Measurements from ENCODE around the gene MRPL1. TPM values are rescaled to one million over a fixed set of nuclear protein-coding genes. Genes with fewer than 3 reads are reported as not detected.
A peak's percentile ranks its signal among the peaks of the same experiment; 100 is the strongest.
"Not testable (repeated sequence)": the region's sequence is repeated elsewhere in the genome, so short reads cannot be mapped to it uniquely, and the experiment has no call there.

Gene MRPL1
- total RNA-seq, 1 donor = 36.7 TPM

- no peak for DNase-seq (ENCODE audit: low read depth)
- TF ChIP-seq CTCF (IDR thresholded peaks at IDR 0.05; ENCODE audit: insufficient read depth, low read length) = no peak
- no peak overlapping the region for H3K4me3 ChIP-seq (ENCODE audit: low read depth, low read length)
These were observed 89.8 kb downstream of the MRPL1 start for GRCh38 chr4:77952457-77952856.

- DNase-seq (ENCODE audit: low read depth) = no peak
- H3K4me3 ChIP-seq (ENCODE audit: low read depth, low read length) = no peak overlapping the region
- no peak for TF ChIP-seq CTCF (IDR thresholded peaks at IDR 0.05; ENCODE audit: insufficient read depth, low read length)
These were observed 92.1 kb downstream of the MRPL1 start for GRCh38 chr4:77954690-77955089.

- TF ChIP-seq CTCF (IDR thresholded peaks at IDR 0.05; ENCODE audit: insufficient read depth, low read length) = no peak
- DNase-seq (ENCODE audit: low read depth) = no peak
These were observed 94.3 kb downstream of the MRPL1 start for GRCh38 chr4:77956917-77957316.

GRCh38 chr4:77958897-77959296, 96.3 kb downstream of the MRPL1 start:
- no peak overlapping the region for H3K4me3 ChIP-seq (ENCODE audit: low read depth, low read length)
- TF ChIP-seq CTCF (IDR thresholded peaks at IDR 0.05; ENCODE audit: insufficient read depth, low read length) = no peak
- DNase-seq (ENCODE audit: low read depth) = no peak

More at GRCh38 chr4:77956917-77957316, 94.3 kb downstream of the MRPL1 start:
- no peak overlapping the region for H3K4me3 ChIP-seq (ENCODE audit: low read depth, low read length)

- no peak overlapping the region for H3K4me3 ChIP-seq (ENCODE audit: low read depth, low read length)
- peak; percentile 62 for TF ChIP-seq CTCF (IDR thresholded peaks at IDR 0.05; ENCODE audit: insufficient read depth, low read length)
- peak; percentile 83 for DNase-seq (ENCODE audit: low read depth)
These were observed 97.1 kb downstream of the MRPL1 start for GRCh38 chr4:77959566-77960338.

- DNase-seq (ENCODE audit: low read depth) = no peak
- TF ChIP-seq CTCF (IDR thresholded peaks at IDR 0.05; ENCODE audit: insufficient read depth, low read length) = no peak
- no peak overlapping the region for H3K4me3 ChIP-seq (ENCODE audit: low read depth, low read length)
These were observed 97.7 kb downstream of the MRPL1 start for GRCh38 chr4:77960367-77960766.

- no peak for DNase-seq (ENCODE audit: low read depth)
- TF ChIP-seq CTCF (IDR thresholded peaks at IDR 0.05; ENCODE audit: insufficient read depth, low read length) = no peak
These were observed 100.4 kb downstream of the MRPL1 start for GRCh38 chr4:77963004-77963403.

GRCh38 chr4:77973657-77974056, 111.0 kb downstream of the MRPL1 start:
- not testable (repeated sequence) for DNase-seq (ENCODE audit: low read depth); H3K4me3 ChIP-seq (ENCODE audit: low read depth, low read length)

More at GRCh38 chr4:77963004-77963403, 100.4 kb downstream of the MRPL1 start:
- H3K4me3 ChIP-seq (ENCODE audit: low read depth, low read length) = no peak overlapping the region

GRCh38 chr4:77982900-77983540, 120.4 kb downstream of the MRPL1 start:
- not testable (repeated sequence) for DNase-seq (ENCODE audit: low read depth); H3K4me3 ChIP-seq (ENCODE audit: low read depth, low read length)

All from fibroblast of the aortic adventitia (primary cell).